BLaER1 treated with 17β-estradiol and CSF1 and Interleukin-3, amounts not matched to agents 10 nM and 100 nM (cell line): ENCODE results near the gene EIF3I.

Experiments used
- H3K27ac ChIP-seq, 11 experiments: shearing (Covaris generic); formaldehyde crosslinking; 2 replicates each; pipeline ENCODE4 v1.8.1; 2022
- H3K27me3 ChIP-seq, 11 experiments: shearing (Covaris generic); formaldehyde crosslinking; 2 replicates each; pipeline ENCODE4 v1.8.1; 2022
- H3K36me3 ChIP-seq, 11 experiments: shearing (Covaris generic); formaldehyde crosslinking; 2 replicates each; pipeline ENCODE4 v1.8.1; 2022
- H3K4me1 ChIP-seq, 10 experiments: shearing (Covaris generic); formaldehyde crosslinking; 2 replicates each; pipeline ENCODE4 v1.8.1; 2022
- H3K4me2 ChIP-seq, 11 experiments: shearing (Covaris generic); formaldehyde crosslinking; 2 replicates each; pipeline ENCODE4 v1.8.1; 2022
- H3K4me3 ChIP-seq, 10 experiments: shearing (Covaris generic); formaldehyde crosslinking; 2 replicates each; pipeline ENCODE4 v1.8.1; 2022
- H3K9ac ChIP-seq, 11 experiments: shearing (Covaris generic); formaldehyde crosslinking; 2 replicates each; pipeline ENCODE4 v1.8.1; 2022
- H3K9me3 ChIP-seq, 11 experiments: shearing (Covaris generic); formaldehyde crosslinking; replicated peaks in 1 of 11; 2 replicates each; pipeline ENCODE4 v1.8.1; 2022
- H4K20me1 ChIP-seq, 11 experiments: shearing (Covaris generic); formaldehyde crosslinking; 2 replicates each; pipeline ENCODE4 v1.8.1; 2022
- Cebpa-rat ChIP-seq, 11 experiments: shearing (Covaris generic); IDR thresholded peaks; 2 replicates each; pipeline ENCODE4 v1.8.1; 2022

EIF3I gene

GRCh38 chr1:32215629-32216480 lies 6.4 kb upstream of the EIF3I start:
- no peaks in the 10 kb centered on the region for H3K9me3 ChIP-seq
- peak overlapping the region in 4 of 11 experiments; percentile 2 to 48 (median 25); a peak in 4 of 22 replicates for H3K4me2 ChIP-seq
- TF ChIP-seq Cebpa-rat (IDR thresholded peaks at IDR 0.05): no peak
- H3K9ac ChIP-seq: peak overlapping the region in 5 of 11 experiments; percentile 20 to 57 (median 29); a peak in 4 of 22 replicates
- peaks cover 0 to 11% (median 0%) of the 10 kb centered on the region in 11 experiments; a peak in 3 of 22 replicates for H4K20me1 ChIP-seq
- H3K27ac ChIP-seq: peak overlapping the region in 2 of 11 experiments; percentile 4 to 12; a peak in 2 of 22 replicates
- peaks cover 14 to 38% (median 19%) of the 10 kb centered on the region in 10 experiments for H3K4me1 ChIP-seq
- no peak overlapping the region for H3K4me3 ChIP-seq
- H3K27me3 ChIP-seq: no peaks in the 10 kb centered on the region
- peaks cover 20 to 58% (median 25%) of the 10 kb centered on the region in 11 experiments; a peak in 20 of 22 replicates for H3K36me3 ChIP-seq

DNA sequence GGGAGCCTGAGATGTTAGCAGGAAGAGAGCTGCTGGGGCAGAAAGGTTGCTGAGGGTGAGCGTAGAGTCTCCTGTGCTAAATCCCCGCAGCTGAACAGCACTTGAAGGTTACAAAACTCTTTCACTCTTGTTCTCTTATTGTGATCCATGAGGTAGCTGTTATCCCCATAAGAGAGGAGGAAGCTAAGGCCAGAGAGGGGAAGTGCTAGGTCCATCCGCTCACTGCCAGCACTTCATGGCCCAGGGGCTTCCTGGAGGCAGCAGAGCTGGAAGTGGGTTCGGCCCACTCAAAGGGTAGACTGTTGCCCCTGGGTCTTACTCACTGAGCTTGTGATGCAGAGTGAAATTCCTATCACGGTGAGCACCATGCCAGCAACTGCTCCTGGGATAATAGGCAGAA lies 5.6 kb upstream of the EIF3I start:
- no peaks in the 10 kb centered on the region for H3K9me3 ChIP-seq
- peak overlapping the region in 4 of 11 experiments; percentile 7 to 57 (median 18); a peak in 2 of 22 replicates for H3K9ac ChIP-seq
- H3K4me3 ChIP-seq: no peak overlapping the region
- H3K27me3 ChIP-seq: no peaks in the 10 kb centered on the region
- 0 out of 22 replicates have a peak overlapping the region, but pooled peaks of 1 of the 11 experiments have one; percentile 12 for H3K27ac ChIP-seq
- no peak for TF ChIP-seq Cebpa-rat (IDR thresholded peaks at IDR 0.05)
- H3K36me3 ChIP-seq: peaks cover 20 to 58% (median 25%) of the 10 kb centered on the region in 11 experiments; a peak in 20 of 22 replicates
- H3K4me1 ChIP-seq: peaks cover 21 to 45% (median 26%) of the 10 kb centered on the region in 10 experiments
- H3K4me2 ChIP-seq: peak overlapping the region in 4 of 11 experiments; percentile 2 to 48 (median 25); a peak in 4 of 22 replicates
- H4K20me1 ChIP-seq: peaks cover 0 to 11% (median 0%) of the 10 kb centered on the region in 11 experiments; a peak in 3 of 22 replicates

DNA sequence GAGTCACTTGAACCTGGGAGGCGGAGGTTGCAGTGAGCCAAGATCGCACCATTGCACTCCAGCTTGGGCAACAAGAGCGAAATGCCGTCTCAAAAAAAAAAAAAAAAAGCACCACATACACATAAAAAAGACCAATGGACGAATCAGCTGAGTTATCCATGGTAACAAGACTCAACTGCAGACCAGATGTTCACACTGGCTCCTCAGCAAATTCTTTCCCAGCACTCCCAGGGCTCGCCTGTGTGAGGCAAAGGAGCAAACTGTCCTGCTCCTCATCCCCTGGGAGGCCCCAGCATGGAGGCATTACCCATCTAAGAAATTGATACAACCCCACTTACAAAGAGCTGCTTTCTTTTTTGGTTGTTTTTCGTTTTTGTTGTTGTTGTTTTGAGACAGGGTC lies 3.2 kb upstream of the EIF3I start:
- TF ChIP-seq Cebpa-rat (IDR thresholded peaks at IDR 0.05): no peak
- no peaks in the 10 kb centered on the region for H3K9me3 ChIP-seq

DNA sequence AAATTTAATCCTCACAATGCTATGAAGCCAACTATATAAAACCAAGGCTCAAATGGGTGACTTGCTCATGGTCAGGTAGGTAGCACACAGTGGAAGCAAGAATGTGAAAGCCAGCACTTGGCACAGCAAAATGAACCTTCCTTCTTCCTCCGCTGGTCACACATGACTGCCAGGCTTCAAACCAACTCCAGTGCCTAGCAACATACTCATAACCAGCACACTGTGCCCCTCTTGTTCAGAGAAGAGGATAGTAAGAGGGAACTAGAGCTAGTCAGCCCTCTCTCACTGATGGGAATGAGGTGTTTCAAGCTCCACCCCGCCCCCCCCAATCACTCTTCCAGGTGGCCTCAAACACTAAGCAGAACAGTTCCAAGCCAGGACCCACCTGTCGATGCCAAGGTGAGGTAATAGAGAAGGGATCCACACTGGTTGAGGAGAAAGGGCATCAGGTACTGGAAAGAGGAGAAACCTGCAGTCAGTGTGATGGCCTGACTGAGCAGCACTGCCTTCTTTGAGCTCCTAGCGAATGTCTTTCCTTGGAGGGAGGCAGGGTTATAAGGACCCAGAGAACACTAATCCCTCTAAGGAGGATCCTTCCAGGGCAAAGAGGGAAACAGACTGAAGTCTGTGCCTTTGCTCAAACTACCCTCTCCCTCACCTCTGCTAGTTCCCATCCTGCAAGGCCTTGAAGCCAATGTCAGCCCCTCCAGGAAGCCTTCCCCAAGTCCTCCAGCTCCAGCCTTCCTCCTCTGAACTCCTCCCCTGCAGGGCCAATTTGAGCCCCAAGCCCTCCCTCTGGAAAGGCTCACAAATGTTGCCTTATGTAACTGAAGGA lies 1.2 kb upstream of the EIF3I start:
- H3K9me3 ChIP-seq: no peaks in the 10 kb centered on the region
- no peaks in the 10 kb centered on the region for H3K27me3 ChIP-seq

More for the DNA sequence above, 3.2 kb upstream of the EIF3I start:
- H3K4me1 ChIP-seq: peaks cover 36 to 59% (median 42%) of the 10 kb centered on the region in 10 experiments
- H3K4me2 ChIP-seq: peak overlapping the region in 1 of 11 experiments; percentile 85; a peak in 1 of 22 replicates
- H3K27me3 ChIP-seq: no peaks in the 10 kb centered on the region
- no peak overlapping the region for H3K9ac ChIP-seq
- peaks cover 0 to 14% (median 1%) of the 10 kb centered on the region in 11 experiments; a peak in 7 of 22 replicates for H4K20me1 ChIP-seq
- peaks cover 25 to 59% (median 30%) of the 10 kb centered on the region in 11 experiments for H3K36me3 ChIP-seq
- peak overlapping the region in 2 of 11 experiments; percentile 15 to 18; a peak in 2 of 22 replicates for H3K27ac ChIP-seq
- no peak overlapping the region for H3K4me3 ChIP-seq

DNA sequence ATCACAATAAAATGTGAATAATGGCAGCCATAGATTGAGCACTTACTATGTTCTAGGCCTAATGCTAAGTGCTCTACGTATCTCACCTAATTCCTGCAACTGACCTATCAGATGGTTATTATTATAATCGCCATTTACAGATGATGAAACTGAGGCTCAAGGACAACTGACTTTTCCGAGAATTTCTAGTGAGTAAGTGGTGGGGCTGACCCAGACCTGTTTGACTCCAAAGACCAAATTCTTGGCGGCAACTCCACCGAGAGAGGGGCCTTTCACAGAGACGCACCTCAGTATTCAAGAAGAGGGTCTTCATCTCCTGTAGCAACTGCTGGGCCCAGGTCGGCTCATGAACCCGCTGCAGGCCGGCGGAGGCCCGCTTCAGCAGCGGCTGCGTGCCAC lies 627 bp upstream of the EIF3I start:
- Histone ChIP-seq H3K27ac (peak overlapping the region; percentile 83 to 93 (median 90); a peak in 21 of 22 replicates), H4K20me1 (peaks cover 0 to 35% (median 7%) of the 10 kb centered on the region in 11 experiments; a peak in 9 of 22 replicates), H3K27me3 (no peaks in the 10 kb centered on the region), H3K4me3 (peak overlapping the region; percentile 75 to 94 (median 82)), H3K9ac (peak overlapping the region; percentile 80 to 94 (median 92)), H3K4me1 (peaks cover 40 to 48% (median 44%) of the 10 kb centered on the region in 10 experiments), H3K9me3 (no peaks in the 10 kb centered on the region), H3K36me3 (peaks cover 34 to 61% (median 40%) of the 10 kb centered on the region in 11 experiments), H3K4me2 (peak overlapping the region; percentile 84 to 99 (median 94))
- no peak for TF ChIP-seq Cebpa-rat (IDR thresholded peaks at IDR 0.05)

More for the DNA sequence above, 1.2 kb upstream of the EIF3I start:
- no peak for TF ChIP-seq Cebpa-rat (IDR thresholded peaks at IDR 0.05)
- Histone ChIP-seq H3K4me1 (peaks cover 40 to 54% (median 46%) of the 10 kb centered on the region in 10 experiments), H3K4me2 (peak overlapping the region; percentile 84 to 99 (median 94)), H3K4me3 (peak overlapping the region; percentile 75 to 94 (median 82)), H4K20me1 (peaks cover 0 to 29% (median 5%) of the 10 kb centered on the region in 11 experiments; a peak in 8 of 22 replicates), H3K27ac (peak overlapping the region; percentile 83 to 93 (median 90); a peak in 20 of 22 replicates), H3K36me3 (peaks cover 33 to 61% (median 40%) of the 10 kb centered on the region in 11 experiments), H3K9ac (peak overlapping the region; percentile 53 to 94 (median 91))

- no peaks in the 10 kb centered on the region for H3K9me3 ChIP-seq
- peak overlapping the region; percentile 80 to 94 (median 92); a peak in 21 of 22 replicates for H3K9ac ChIP-seq
- H3K27ac ChIP-seq: peak overlapping the region in 6 of 11 experiments; percentile 83 to 93 (median 92); a peak in 8 of 22 replicates
- H3K4me3 ChIP-seq: peak overlapping the region in 9 of 10 experiments; percentile 75 to 94 (median 82); a peak in 15 of 20 replicates
- H3K4me1 ChIP-seq: peaks cover 36 to 47% (median 44%) of the 10 kb centered on the region in 10 experiments
- peaks cover 0 to 55% (median 14%) of the 10 kb centered on the region in 11 experiments; a peak in 13 of 22 replicates for H4K20me1 ChIP-seq
- no peaks in the 10 kb centered on the region for H3K27me3 ChIP-seq
- no peak for TF ChIP-seq Cebpa-rat (IDR thresholded peaks at IDR 0.05)
- H3K4me2 ChIP-seq: peak overlapping the region; percentile 84 to 99 (median 94)
- peaks cover 52 to 66% (median 53%) of the 10 kb centered on the region in 11 experiments for H3K36me3 ChIP-seq
Measured at GRCh38 chr1:32223683-32224082, 1.5 kb downstream of the EIF3I start.

DNA sequence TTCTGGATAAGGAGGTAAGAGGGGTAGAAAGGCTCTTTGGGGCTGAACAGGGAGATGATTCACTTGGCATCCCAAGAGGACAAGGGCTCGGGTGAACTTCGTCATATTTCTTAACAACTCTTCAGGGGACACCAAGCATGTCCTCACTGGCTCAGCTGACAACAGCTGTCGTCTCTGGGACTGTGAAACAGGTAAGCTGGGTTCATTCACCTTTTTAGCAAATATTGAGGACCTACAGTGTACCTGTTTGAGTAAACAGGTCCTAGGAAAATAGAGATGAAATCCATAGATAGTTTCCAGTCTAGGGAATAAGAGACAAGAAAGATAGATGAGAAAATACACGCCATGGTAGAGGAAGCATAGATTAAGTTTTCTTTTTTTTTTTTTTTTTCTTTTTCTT lies 2.1 kb downstream of the EIF3I start:
- Histone ChIP-seq H3K4me3 (peak overlapping the region in 1 of 10 experiments; percentile 7; a peak in 1 of 20 replicates), H3K4me1 (peaks cover 36 to 46% (median 41%) of the 10 kb centered on the region in 10 experiments), H4K20me1 (peaks cover 0 to 60% (median 14%) of the 10 kb centered on the region in 11 experiments; a peak in 13 of 22 replicates), H3K27me3 (no peaks in the 10 kb centered on the region), H3K9ac (peak overlapping the region in 9 of 11 experiments; percentile 84 to 94 (median 92); a peak in 15 of 22 replicates), H3K27ac (peak overlapping the region in 2 of 11 experiments; percentile 92 to 93; a peak in 2 of 22 replicates), H3K36me3 (peaks cover 58 to 67% (median 59%) of the 10 kb centered on the region in 11 experiments), H3K9me3 (no peaks in the 10 kb centered on the region), H3K4me2 (peak overlapping the region; percentile 84 to 99 (median 94); a peak in 19 of 22 replicates)
- TF ChIP-seq Cebpa-rat (IDR thresholded peaks at IDR 0.05): no peak

DNA sequence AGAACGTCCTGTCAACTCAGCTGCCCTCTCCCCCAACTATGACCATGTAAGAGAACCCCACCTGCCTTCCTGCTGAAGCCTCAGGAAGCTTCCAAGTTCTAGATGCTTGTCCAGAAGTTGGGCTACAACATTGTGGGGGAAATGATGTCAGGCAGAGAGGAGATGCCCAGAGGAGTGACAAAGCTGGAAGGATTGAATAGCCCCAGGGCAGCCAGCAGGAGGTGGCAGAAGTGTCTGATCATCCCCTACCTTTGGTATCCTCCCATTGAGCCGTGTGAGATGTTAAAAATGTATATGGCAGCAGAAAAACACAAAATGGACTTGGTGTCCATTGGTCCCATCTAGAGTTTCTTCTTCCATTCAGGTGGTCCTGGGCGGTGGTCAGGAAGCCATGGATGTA lies 6.6 kb downstream of the EIF3I start:
- TF ChIP-seq Cebpa-rat (IDR thresholded peaks at IDR 0.05): no peak
- H3K9me3 ChIP-seq: no peaks in the 10 kb centered on the region
- H3K27ac ChIP-seq: no peak overlapping the region
- H3K27me3 ChIP-seq: no peaks in the 10 kb centered on the region
- no peak overlapping the region for H3K4me2 ChIP-seq
- H3K9ac ChIP-seq: no peak overlapping the region
- peaks cover 0 to 72% (median 21%) of the 10 kb centered on the region in 11 experiments; a peak in 14 of 22 replicates for H4K20me1 ChIP-seq
- peaks cover 4 to 11% (median 6%) of the 10 kb centered on the region in 10 experiments; a peak in 19 of 20 replicates for H3K4me1 ChIP-seq
- H3K36me3 ChIP-seq: peaks cover 83 to 100% (median 96%) of the 10 kb centered on the region in 11 experiments
- no peak overlapping the region for H3K4me3 ChIP-seq
